RKO (cell line): Measurements from ENCODE around the gene BBC3.

Experiments used
- DNase-seq: peaks from one replicate; pipeline ENCODE4 v3.0.0-alpha.2; 2016; ENCODE audit warnings: low spot score

Gene BBC3

GRCh38 chr19:47188507-47189033 lies 42.4 kb downstream of the BBC3 start:
- no peak for DNase-seq

DNA sequence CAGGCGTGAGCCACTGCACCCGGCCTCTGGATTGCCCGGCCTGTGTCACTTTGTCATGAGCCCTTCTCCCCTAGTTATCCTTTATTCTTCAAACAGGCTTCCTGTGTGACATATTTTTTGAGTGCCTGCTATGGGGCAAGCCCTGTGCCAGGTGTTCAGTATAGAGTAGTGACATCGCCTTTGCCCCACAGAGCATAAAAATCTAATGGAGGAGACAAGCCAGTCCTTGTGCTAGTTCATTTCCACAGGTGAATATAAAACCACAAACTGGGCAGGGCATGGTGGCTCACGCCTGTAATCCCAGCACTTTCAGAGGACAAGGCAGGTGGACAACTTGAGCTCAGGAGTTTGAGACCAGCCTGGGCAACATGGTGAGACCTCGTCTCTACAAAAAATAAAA lies 43.2 kb downstream of the BBC3 start:
- no peak for DNase-seq

DNA sequence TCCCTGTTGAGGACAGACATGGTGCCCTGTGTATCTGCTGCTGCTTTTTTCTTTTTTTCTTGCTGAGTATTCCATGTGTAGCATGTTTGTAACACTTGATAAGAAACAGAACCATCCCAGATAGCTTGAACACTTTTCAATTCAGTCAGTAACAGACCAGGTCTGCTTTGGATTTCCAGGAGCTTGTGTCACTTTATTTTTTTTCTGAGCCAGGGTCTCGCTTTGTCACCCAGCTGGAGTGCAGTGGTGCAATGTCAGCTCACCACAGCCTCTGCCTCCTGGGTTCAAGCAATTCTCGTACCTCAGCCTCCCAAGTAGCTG lies 43.7 kb downstream of the BBC3 start:
- no peak for DNase-seq

DNA sequence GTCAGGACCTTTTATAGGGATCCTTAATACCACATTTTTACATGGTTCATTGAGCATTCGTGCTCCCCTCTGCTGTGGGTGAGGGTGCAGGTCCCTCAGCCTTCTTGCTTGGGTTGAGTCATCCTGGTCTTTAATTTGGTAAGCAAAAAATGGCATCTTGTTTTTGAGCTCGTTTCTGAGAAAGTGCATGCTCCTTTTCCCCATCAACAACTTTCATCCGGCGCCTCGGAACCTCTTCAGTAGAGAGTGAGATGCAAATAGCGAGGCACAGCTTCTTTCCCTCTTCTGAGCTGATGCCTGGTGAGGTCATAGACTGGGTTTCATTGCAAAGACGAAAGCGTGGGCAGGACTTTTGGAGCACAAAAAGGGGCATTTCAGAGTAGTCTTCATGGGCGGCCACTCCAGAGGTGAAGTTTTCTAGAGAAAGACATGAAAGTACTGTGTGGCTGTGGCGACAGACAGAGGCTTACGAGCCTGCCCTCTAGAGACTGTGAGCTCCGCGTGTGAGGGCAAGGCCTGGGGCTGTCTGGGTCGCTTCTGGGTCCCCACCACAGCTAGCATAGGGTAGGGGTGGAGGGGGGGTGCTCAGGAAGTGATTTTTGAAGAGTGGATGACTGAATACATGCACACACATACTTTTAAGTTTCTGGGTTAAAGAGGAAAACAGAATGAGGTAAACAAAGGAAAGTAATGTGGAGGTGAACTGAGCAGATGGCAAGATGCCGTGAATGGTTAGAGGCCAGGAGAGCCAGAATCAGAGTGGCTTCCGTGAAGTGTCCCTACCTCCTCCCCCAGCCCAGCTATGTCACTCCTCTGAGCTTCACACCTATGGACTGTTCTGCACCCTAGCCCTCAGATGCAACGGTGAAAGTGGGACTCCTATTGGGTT lies 44.3 kb downstream of the BBC3 start:
- no peak for DNase-seq

DNA sequence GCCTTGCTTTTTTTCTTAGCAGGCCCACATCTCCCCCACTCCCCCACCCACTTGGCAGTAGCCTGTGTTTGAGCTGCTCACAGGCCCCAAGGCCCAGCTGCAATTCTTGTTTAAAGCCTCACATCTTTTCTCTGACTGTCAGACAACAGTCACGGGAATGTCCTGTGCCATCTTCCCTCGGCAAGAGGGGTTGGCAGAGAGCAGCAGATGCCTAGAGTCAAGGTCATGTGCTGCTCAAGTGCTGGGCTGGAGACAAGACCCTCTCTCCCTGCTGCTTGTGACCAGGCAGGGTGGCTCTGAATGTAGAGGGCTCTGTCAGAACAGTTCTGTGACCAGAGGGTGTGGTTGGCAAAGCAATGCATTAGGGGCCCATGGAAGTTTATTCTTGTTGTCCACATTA lies 47.4 kb downstream of the BBC3 start:
- DNase-seq: no peak

- DNase-seq: no peak
These were observed 51.2 kb downstream of the BBC3 start for GRCh38 chr19:47179653-47180310.

DNA sequence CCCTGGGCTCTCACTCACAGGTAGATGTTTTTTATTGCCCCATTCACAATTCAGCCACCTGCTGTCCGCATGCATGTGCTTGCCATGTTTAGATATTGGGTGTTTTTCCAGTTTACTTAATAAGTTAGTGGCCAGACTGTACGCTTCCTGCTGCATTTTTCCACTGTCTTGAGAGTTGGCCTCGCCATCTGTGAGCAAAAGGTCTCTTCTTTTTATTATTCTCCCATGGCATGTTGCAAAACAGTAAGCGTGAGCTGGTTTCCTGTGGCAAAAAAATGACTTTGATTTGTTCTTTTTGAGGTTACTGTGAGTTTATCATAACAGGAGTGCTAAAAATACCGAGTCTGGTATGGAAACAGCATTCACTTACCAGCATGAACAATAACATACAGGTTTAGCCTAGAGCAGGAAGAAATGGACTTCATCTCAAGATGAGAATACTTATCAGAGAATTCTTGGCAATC lies 54.3 kb downstream of the BBC3 start:
- DNase-seq: no peak

DNA sequence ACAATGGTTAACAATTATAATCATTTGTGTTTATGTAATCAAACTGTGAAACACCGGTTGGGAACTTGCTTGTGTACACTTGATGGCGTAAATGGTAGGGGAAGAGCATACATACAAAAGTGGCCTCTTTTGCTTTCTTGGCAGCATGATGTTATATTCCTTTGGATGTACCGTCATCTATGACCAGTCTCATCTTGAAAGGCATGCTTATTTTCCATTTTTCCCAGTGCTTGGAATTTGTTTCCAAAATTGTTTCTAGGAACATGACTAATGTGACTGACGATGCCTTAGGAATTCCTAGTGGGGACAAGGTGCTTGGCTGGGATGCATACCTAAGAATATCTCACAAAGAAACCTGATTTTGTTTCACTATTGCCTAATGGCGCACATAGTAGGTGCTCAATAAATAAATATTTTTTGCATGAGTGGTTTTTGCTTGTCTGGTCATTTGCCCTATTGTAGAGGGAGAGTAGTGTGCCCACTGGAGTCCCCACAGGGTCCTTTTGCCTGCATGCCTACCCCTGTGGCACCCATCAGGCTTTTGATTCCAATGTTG lies 54.9 kb downstream of the BBC3 start:
- DNase-seq: no peak

DNA sequence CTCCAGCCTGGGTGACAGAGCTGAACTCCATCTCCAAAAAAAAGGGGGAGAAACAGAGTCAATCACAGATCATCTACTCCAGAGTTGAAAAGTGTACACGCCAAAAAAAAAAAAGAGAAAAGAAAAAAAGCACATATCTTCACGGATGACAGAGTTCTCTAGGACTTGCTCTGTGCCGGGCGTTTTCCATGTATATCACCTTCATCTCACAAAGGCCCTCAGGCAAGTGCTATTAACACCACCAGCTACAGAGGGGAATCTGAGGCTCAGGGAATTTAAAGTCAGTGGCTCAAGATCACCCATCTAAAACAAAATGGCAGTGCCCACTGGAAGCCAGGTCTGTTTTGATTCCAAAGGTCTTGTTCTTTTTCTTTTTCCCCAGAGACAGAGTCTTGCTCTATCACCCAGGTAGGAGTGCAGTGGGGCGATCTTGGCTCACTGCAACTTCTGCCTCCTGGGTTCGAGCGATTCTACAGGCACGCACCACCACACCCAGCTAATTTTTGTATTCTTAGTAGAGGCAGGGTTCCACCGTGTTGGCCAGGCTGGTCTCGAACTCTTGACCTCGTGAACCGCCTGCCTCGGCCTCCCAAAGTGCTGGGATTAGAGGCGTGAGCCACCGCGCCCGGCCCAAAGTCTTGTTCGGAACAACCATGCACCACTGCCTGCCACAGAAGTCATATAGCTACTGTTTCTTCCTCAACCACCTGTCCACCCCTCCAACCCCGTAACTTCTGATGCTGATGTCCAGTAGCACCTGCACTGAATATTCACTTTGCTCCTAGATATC lies 58.1 kb downstream of the BBC3 start:
- DNase-seq: no peak
